HG03095 (cell line): ENCODE data around the gene PARP8.
A peak's percentile ranks its signal among the peaks of the same experiment; 100 is the strongest.

ENCODE experiments used
- ATAC-seq: cut with Tn5 transposase; IDR thresholded peaks from one replicate; pipeline ENCODE4 v1.9.1; 2021; ENCODE audit warnings: moderate library complexity; ENCODE audit not compliant: unreplicated experiment

The PARP8 gene

DNA sequence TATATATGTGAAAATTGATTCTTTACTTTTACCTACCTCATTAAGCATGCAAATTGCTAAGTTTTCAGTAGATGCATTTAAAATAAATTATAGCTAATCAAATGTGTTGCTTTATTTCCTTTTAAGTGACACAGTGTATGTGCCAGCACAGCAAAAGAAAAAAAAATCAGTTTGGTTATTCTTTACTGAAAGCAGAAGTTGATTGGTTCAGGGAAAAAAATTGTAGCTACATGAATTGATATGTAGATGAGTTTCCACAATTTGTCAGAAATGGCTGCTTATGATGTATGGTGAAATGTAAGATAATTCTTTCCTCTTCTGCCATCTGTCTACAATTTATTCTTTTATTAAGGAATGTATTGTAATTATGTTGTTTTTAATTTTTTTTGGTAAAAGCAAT, 57.8 kb downstream of the PARP8 start:
- ATAC-seq: no peak

GRCh38 chr5:50725800-50726474, 59.5 kb downstream of the PARP8 start:
- no peak for ATAC-seq

DNA sequence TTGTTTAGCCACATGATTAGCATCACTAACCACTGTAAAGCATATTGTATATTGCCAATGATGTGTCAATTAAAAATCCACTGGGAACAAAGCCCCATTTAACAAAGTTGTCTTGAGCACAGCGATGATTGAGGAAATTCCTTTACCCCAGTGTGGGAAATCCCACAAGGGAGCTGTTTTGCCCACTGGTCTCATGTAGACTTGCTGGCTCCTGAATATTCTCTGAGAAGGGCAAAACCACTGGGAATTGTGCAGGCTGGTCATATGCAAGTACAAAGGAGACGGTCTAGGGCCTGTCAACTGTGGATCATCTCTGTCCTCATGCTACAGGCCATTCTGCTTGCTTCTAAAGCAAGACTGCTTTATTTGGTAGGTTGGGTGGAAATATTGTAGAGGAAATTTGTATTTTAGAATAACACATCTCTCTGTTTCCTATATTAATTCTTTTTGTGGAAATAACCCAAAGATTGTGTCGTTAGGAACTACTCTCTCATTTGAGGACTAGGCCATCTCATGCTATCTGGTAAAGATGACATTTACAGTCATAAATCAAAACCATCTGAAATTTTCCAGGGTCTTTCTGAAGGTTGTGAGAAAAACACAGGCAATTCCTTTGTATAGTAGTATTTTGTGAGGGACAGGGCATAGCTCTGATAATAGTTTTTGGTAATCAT, 60.2 kb downstream of the PARP8 start:
- no peak for ATAC-seq

GRCh38 chr5:50727149-50727496, 60.7 kb downstream of the PARP8 start:
- no peak for ATAC-seq

- no peak for ATAC-seq
Measured at GRCh38 chr5:50727845-50728244, 61.4 kb downstream of the PARP8 start.

- no peak for ATAC-seq
Measured at GRCh38 chr5:50730336-50730735, 63.9 kb downstream of the PARP8 start.

GRCh38 chr5:50730841-50731240, 64.4 kb downstream of the PARP8 start:
- no peak for ATAC-seq

DNA sequence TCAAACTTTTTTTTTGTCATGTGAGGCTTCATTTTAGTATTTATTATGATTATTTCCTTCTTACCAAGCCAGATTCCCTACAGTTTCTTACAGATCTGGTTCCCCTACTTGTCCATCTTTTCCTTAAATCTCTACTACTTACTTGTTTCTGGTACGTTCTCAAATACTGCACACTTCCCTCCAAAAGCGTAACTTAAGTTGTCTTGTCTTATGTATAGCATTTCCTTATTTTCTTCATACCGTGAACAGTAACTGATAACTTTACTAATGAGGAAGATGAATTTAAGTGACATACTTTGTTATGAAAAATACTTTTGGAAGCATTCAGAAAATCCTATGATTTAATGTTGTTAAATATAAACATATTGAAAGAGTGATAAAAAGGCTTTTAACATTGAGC, 67.3 kb downstream of the PARP8 start:
- ATAC-seq: no peak

DNA sequence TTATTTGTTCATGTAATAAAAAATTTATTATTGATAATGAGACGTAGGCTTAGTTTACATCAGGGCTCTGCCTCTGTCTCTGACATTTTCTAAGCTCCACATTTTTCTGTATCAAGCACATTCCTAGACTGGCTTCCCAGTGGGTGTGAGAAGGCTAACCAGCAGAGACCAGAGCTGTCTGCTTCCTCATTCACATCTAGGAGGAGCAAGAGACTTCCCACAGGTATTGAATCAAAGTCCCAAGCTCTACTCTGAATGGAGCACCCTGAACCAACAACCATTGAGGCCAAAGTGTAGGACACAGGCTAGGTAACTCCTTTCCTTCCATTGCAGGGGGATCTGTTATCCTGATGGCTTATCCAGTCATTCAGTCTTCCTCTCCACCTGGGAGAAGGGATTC, 72.4 kb downstream of the PARP8 start:
- no peak for ATAC-seq

DNA sequence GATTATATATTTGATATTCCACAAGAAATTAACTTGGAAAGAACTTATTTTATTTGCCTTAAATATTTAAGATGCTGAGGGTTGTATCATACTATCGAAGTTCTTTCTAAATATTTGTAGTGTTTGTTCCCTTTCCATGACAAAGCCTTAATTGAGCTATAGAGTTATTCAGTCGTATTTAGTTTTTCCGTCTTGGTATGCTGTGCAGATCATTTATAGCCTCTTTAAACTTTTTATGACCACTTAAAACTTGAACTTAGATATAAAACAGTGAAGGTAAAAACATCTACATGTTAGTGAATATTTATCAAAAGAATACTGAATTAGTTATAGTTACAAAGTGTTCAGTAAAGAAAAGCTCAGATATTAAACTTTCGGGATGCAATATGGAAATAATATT, 74.4 kb downstream of the PARP8 start:
- ATAC-seq: no peak

DNA sequence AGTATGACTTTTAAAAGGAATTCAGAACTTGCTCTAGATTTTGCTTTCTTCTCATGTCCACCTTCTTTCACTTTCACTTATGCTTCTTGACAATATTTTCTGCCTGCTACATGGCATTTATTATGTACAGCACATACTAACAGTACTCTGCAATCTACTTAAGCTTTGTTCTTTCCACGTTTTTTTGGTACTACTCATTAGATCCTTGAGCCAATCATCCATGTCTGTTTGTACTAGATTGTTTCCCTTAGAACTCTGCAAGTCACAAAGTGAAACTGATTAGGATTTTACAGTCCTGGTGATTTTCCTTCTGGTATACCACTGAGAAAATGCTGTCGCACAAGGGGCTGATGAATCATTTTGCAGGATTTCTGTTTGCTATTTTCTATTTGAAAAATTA, 78.3 kb downstream of the PARP8 start:
- peak; percentile 61 for ATAC-seq

- no peak for ATAC-seq
Measured at GRCh38 chr5:50745221-50745910, 78.9 kb downstream of the PARP8 start.

- ATAC-seq: no peak
Measured at GRCh38 chr5:50749181-50749580, 82.7 kb downstream of the PARP8 start.

- ATAC-seq: no peak
Measured at GRCh38 chr5:50749873-50750272, 83.4 kb downstream of the PARP8 start.

DNA sequence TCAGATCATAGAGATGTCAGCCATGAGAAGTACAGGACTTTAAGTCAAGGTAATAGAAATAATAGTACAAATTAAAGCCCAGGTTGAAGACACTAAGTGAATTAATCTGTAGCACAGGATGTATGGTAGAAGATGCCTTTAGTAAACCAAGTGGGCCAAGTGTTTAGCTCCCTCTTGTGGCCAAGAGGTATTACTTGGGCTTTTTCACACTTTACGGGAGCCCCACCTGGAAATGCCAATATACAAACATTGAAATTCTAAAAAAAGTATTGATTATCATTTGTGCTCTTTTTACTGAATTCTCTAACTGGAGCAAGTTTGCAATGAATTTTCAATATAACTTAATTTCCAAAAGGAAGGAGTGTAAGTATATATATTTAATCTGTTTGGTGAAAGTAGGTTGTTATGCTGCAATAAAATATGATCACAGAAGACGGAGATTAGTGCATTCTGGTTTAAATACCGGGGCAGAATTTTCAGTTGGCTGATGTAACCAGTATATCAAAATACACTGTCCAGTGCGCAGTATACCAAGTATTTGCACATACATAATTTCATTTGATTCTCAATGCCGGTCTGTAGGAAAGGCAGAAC, 84.7 kb downstream of the PARP8 start:
- ATAC-seq: peak; percentile 91

- ATAC-seq: no peak
Measured at GRCh38 chr5:50752800-50753199, 86.4 kb downstream of the PARP8 start.

DNA sequence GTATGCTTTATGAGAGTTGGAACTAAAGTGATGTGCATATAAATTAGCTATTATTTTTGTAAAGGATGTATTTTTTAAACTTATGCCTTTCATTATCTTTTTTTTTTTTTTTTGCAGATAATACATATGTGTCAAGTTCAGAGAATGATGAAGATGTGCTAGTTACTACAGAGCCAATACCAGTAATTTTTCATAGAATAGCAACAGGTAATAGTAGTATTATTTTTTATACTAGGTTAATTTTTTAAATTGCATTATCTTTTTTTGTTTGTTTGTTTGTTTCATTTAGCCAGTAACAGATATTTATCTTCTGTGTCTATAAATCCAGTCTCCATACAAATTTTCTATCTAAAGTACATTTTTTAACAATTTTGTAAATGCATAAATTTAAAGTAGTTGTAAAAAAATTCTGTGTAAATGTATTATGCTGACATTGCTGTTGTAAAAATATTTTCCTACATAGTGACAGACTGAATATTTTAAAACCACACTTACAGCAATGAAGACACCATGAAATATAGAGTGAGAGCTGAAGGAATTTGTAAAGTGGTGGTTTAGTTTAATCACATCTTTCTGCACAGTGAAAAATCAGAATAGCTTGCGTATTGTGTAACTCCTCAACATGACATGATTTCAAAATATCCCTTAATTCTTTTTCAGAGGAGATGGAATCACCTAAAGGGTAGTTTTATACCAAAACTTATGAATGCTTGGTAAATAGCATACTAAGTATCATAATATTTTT, 93.3 kb downstream of the PARP8 start:
- ATAC-seq: no peak

- ATAC-seq: no peak
Measured at GRCh38 chr5:50763351-50763750, 96.9 kb downstream of the PARP8 start.

- no peak for ATAC-seq
Measured at GRCh38 chr5:50763846-50764245, 97.4 kb downstream of the PARP8 start.

DNA sequence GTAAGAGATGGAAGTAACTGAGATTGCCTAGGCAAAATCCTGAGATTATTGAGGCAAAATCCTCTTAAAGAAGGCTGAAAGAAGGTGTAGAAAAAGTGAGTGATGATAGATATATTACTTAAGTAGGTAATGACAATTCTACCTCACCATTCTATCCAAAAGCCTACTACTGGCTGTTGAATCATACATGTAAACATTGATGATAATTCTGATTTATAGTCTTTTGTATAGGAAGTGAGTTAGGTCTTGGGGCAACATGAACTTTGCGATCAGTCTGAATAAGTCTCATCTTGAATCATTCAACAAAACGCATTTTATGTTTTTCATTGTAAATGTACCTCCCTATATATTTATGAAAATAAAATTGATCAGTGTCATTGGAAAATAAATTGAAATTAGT, 99.6 kb downstream of the PARP8 start:
- no peak for ATAC-seq

- no peak for ATAC-seq
Measured at GRCh38 chr5:50766462-50766861, 100.0 kb downstream of the PARP8 start.
